Measurements from ENCODE around the gene LPCAT2.

The LPCAT2 gene

DNA sequence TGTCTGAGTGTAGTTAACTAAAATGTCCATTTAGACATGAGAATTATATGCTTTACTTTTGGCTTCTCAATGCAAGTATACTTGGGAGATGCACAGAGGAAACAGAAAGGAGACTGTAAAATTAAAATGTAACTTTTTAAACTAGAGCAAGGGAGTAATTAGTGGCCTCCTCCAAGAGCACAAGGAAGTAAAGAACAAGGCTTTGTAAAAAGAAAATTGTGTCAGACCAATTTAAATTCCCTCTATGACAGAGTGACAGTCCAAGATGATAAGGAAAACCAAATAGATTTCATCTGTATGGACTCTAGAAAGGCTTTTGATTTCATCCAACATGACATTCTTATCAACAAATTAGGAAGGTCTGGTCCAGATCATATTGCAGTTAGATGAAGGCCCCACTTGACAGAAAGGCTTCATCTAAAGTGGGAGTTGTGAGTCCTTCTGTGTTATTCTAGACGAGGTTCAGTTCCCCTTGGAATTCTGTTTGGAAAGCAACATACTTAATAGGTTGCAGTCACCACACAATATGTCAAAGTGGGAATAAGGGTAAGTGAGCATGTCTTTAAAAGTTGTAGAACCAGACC, 51.2 kb downstream of the LPCAT2 start:
- DNase-seq: no peak

DNA sequence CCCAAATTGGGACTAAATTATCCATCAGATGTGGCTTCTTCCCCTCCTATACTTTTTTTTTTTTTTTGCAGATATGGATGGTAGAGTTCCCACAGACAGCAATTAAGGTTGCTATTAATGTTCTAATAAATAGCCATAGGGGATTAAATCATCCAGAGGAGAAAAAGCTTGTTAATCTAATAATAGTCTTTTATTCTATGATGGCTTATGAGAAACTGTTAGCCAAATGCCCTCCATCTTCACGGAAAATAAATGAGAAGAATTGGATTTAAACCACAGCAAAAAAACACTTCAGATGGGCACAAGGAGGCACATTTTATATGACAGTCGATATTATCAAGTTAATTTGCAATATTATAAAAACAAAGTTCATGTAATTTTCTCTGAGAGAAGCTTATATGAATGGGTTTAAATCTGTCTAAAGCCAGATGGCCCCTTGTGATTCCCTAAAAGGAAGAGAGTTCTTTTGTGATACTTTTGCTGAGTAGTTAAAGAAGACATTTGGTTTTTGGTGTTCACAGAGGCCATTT, 52.5 kb downstream of the LPCAT2 start:
- DNase-seq: no peak

DNA sequence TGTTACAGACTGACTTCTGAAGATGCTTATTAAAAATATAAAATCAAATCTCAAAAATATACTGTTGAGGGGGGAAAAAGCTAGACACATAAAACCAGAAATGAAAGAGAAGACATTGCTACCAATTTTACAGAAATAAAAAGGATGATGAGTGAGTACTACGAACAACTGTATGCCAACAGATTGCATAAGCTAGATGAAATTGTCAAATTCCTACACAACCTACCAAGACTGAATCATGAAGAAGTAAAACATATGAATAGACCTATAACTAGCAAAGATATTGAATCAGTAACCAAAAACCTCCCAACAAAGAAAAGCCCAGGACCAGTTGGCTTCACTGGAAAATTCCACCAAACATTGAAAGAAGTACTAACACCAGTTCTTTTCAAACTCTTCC, 54.1 kb downstream of the LPCAT2 start:
- no peak for DNase-seq

DNA sequence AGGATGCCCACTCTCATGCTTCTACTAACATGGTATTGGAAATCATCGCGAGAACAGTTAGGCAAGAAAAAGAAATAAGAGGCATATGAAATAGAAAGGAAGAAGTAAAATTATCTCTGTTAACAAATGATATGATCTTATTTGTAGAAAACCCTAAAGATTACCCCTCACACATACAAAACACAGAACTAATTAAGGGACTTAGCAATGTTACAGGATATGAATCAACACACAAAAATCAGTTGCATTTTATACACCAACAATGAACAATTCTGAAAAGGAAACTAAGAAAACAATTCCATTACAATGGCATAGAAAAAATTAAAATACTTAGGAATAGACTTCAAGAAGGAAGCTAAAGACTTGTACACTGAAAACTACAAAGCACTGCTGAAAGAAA, 54.9 kb downstream of the LPCAT2 start:
- DNase-seq: no peak

DNA sequence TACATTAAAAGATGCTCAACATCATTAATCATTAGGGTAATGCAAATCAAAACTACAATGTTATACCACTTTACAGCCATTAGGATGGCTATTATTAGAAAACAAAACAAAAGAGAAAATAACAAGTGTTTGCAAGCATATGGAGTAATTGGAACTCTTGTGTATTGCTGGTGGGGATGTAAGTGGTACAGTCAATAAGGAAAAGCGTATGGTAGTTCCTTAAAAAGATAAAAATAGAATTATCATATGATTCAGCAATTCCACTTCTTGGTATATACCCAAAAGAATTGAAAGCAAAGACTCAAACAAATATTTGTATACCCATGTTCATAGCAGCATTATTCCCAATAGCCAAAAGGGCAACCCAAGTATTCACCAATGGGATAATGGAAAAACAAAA, 56.2 kb downstream of the LPCAT2 start:
- no peak for DNase-seq

DNA sequence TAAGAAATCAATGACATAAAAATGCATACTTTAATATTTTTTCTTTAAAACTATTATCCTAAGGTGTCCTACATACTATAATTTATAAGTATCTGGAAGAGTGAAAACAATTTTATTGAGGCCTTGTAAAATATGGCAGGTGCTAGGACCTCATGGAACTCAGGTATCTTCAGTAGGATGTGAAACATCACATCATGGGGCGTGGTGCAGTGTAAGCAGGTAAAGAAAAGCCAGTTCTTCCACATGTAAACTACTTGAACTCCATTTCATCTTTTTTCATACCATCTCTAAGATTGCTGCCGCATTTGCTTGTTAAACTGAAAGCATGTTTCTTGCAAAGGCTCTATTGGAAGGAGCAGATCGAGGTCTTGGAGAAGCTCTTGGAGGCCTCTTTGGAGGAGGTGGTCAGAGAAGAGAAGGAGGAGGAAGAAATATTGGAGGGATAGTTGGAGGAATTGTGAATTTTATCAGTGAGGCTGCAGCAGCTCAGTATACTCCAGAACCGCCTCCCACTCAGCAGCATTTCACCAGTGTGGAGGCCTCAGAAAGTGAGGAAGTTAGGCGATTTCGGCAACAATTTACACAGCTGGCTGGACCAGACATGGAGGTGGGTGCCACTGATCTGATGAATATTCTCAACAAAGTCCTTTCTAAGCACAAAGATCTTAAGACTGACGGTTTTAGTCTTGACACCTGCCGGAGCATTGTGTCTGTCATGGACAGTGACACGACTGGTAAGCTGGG, 57.7 kb downstream of the LPCAT2 start, which contains the start of gene CAPNS2:
CAPNS2 (plus strand) TSS at position 253 of the 744 bp plus-strand sequence; CDS start at position 326, 73 bp downstream.
- no peak for DNase-seq

DNA sequence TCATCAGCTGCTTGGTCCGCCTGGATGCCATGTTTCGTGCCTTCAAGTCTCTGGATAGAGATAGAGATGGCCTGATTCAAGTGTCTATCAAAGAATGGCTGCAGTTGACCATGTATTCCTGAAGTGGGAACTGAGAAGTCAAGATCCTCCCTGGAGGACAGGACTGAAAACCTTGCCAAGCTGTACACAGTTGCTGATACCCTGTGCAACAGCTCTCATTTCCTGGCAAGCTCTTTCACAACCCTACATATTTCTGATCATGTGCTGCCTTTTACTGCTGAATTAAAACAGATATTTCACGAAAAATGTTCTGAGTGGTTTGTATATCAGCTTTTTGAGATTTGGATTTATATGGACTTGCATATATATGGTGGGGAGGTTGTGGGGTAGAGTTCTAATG, 58.5 kb downstream of the LPCAT2 start:
- no peak for DNase-seq

DNA sequence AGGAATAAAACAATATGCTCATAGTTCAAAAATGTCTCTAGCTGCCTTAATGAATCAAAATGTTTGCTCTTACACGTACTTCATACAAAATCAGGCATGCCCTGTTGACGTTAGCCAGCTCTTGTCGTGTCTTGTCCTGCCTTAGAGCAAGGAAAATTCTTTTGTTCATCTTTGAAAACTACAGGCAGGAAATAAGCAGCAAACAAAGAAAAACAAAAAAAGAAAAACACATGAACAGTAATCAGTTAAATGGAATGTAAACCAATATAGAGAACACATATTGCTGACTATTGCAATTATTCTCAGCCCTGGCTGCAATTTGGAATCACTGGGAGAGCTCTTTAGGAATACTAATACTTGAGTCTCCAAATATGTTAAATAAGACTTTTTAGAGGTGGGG, 59.3 kb downstream of the LPCAT2 start:
- no peak for DNase-seq

DNA sequence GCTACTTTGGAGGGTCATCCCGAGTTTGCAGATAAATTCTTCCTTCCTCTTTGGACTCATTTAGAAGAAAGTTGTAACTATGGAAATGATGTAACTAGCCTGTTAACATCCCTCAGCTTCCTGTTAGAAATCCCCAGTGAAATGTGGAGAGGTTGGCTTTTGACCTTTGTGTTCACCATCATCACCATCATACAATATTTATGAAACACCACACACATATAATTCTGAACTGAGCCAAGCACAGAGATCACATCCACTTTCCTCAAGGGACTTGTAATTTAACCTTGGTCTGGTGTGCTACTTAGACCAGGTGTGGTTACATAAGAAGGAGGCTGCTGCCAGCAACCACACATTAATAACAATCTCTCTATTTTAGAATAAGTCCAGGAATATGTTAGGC, 60.2 kb downstream of the LPCAT2 start:
- DNase-seq: no peak

DNA sequence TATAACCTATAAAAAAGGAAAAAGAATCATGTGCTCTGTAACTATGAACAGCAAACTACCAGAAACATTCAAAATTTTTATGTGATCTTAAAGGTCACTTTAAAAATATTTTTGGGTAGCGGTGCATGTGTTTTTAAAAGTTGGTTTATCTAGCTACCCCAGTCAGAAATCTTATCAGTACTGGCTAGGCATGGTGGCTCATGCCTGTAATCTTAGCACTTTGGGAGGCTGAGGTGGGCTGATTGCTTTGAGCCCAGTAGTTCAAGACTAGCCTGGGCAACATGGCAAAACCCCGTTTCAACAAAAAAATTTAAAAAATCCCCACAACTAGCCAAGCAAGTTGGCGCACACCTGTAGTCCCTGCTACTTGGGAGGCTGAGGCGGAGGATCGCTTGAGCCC, 61.3 kb downstream of the LPCAT2 start:
- DNase-seq: no peak

DNA sequence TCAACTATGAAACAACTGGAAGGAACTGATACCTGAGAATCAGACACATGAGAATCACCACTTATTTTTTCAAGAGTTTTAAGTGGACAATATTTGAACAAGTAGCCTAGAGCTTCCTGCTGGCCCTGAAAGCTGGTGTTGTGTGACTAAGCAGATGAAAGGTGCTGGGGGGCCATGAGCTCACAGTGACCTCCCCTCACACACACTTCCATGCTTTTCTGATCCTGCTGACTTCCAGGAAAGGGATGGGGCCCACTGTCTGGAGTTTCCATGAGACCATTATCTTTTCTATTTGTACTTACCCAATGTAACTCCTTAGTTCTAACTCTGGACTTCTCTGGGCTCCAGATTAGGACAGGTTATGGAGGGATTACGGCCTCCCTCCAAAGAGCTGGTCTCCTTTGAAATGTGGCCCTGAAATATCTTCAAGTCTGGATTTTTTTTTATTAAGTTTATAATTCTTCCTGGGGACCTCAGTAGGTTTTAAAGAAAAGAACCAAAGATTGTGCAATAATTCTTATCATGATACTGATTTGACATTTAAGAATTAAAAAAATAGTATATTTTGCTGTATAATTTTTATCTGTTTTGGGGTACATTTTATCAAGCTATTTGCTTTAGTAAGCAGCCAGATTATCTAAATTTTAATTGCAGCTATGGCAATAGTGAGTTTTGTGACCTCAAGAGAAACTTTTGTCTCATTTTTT, 62.5 kb downstream of the LPCAT2 start:
- DNase-seq: no peak

DNA sequence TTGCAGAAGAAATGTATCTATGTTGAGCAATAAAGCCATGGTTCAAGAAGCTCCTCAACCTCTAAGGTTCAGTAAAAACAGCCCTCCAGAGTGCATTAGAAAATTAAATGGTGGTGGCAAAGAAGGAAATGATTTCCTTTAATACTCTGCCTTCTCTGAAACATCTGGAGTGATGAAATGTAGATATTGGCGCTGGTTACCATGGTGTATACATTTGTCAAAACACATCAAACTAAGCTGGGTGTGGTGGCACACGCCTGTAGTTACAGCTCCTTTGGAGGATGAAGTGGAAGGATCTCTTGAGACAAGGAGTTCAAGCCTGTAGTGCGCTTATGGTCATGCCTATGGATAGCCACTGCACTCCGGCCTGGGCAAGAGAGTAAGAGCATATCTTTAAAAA, 63.6 kb downstream of the LPCAT2 start:
- no peak for DNase-seq

DNA sequence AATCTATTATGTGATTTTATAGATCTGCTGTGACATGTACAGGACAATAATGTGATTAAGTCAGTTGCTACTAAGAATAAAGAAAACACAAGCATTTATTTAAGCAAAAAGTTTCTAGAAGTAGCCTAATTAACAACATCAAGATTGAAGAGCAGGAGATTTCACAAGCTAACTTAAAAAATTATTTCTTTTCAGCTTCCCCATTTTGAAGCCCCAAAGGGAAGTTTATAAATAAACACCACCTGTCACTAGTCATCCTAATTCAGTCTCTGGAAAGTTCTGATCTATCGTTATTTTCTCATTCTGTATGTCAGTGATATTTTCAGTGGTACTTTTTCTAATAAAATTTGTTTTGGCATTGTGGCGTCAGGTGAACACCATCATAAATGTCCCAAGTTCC, 65.9 kb downstream of the LPCAT2 start:
- no peak for DNase-seq

DNA sequence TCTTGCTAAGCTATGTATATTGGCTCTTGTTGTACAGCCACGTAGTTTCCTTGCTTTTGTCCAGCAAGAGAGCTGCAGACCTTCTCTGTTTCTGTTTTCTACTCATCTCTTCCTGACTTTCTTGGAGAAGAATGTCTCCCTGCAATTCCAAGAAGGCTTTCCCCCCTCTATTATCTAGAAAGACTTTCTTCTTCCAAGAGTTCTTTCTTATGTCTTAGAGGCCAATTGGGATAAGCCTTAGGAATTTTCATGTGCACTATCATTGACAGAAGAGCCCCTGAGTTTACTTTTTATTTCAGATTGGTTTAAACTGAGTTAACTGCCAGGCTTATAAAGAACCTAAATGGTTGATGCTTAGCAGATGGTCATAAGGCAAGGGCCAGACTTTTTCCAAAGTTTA, 66.6 kb downstream of the LPCAT2 start:
- no peak for DNase-seq

DNA sequence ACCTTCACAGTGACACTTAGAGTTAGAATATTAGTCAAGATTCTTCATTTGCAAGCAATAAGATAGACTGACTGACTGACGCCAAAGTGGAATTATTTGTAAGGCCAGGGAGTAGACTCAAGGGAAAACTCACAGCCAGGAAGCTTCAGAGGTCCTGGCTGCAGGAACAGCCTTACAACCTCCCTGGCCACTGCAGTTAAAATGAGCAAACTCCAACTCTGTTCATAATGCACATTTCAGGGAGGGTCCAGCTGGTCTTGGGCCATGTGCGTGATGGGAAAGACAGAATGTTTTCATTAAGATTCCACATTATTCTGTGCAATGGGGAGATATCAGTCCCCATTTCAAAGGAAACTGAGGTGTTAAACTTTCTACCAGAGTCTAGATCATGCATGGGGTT, 67.5 kb downstream of the LPCAT2 start:
- DNase-seq: no peak

DNA sequence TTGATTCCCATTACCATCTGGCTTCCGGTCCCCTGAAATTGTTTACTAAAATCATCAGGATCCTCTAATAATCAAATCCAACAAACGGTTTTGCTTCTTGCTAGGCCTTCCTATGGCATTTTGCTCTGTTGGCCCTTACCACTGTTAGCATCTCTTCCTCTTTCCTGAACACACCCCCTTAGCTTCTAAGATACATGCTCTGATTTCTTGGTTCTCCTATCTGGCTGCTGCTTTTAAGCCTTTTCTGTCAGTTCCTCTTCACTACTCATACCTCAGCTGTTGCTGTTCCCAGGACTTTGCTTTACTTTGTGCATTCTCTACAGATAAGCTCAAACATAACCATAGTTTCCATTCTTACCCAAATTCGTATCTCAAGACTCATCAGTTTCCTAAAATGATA, 69.0 kb downstream of the LPCAT2 start:
- no peak for DNase-seq

DNA sequence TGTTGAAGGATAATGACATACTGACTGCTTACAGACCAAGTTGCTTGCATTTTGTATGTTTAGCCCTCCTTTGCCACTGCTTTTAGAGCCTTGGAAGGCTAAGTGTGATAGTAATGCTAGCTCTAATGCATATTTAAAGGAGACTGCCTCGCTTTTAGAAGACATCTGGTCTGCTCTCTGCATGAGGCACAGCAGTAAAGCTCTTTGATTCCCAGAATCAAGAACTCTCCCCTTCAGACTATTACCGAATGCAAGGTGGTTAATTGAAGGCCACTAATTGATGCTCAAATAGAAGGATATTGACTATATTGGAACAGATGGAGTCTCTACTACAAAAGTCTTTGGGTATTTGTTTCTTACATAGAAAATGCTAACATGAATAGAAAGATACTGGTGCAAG, 76.8 kb downstream of the LPCAT2 start:
- DNase-seq: no peak

DNA sequence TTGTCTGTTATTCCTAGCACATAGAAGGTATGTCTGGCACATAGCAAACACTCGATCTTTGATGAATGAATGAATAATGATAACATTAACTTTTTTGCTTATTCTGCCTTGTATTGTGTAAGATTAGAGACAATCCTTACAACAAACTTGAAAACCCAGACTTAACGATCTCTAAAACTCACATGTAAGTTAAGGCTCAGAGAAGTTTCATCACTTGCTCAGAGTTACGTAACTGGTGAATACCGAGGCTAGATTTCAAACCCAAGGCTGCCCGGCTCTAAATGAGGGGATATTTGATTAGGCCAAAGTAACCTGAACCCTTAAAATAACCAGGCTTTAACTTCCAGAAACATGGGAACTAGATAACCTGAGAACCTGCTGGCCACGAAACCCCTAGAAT, 79.9 kb downstream of the LPCAT2 start:
- DNase-seq: no peak

DNA sequence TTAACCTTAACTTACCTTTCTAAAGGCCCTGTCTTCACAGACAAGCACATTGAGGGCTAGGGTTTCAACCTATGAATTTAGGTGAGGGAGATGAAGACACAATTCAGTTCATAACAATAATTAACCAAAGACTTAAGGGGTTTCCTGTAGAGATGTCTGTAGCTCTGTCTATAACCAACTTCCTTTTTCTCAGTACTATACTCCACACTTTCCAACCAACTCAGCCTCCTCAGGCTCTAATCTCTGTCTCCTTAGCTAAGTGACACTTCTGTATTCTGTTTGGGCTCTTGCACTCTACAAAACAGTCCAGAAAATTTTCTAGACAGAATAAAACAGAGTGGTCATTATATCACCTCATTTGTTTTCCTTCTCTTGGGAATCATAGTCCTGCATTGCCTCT, 83.4 kb downstream of the LPCAT2 start:
- DNase-seq: no peak

DNA sequence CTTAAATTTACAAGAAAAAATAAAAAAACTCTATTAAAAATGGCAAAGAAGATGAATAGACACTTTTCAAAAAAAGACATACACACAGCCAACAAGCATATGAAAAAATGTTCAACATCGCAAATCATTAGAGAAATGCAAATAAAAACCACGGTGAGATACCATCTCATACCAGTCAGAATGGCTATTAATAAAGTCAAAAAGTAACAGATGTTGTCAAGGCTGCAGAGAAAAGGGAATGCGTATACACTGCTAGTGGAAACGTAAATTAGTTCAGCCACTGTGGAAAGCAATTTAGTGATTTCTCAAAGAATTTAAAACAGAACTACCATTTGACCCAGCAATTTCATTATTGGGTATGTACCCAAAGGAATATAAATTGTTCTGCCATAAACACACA, 89.1 kb downstream of the LPCAT2 start:
- no peak for DNase-seq

DNA sequence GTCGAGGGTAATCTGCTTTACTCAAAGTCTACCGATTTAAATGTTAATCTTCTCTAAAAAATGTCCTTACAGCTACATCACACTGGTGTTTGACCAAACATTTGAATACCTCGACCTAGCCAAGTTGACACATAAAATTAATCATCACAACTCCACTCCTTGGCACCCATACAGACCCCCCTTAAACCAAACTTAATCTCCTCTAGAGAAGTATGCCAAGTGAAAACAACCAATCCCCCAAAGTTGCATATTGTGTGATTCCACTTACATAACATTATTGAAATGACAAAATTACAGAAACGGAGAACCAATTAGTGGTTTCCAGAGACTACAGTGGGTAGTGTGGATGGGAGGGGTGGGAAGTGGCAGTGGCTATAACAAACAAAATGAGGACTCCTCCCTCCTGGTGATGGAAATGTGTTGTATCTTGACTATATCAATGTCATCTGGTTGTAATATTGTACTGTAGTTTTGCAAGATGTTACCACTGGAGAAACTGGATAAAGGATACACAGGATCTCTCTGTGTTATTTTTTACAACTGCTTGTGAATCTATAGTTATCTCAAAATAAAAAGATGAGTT, 97.0 kb downstream of the LPCAT2 start:
- DNase-seq: no peak

DNA sequence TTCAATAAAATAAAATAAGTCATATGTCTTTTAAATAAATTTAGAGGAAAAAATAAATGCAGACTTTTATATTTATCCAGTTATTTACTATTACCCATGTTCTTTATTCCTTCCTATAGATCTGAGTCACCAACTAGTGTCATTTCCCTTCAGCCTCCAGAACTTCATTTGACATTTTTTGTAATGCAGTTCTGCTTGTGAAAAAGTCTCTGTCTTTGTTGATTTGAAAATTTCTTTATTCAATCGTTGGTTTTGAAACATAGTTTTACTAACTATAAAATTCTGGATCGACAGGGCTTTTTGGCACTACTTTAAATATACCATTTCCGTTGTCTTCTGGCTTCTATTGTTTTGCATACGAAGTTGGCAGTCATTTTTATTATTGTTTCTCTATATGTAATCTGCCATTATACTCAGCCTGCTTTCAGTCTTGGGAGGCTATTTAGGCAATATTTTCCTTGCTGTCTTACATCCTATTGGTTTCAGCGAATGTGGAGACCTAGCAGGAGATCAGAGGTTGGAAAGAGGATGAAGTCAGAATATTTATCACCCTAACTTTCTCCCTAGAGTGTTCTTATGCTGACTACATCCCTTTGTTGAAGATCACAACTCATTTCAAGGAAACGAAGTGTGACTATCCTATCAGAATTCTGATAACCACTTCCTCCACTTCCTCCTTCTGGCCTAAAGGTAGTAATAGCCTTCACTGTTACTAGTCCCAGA, 104.9 kb downstream of the LPCAT2 start:
- DNase-seq: no peak

DNA sequence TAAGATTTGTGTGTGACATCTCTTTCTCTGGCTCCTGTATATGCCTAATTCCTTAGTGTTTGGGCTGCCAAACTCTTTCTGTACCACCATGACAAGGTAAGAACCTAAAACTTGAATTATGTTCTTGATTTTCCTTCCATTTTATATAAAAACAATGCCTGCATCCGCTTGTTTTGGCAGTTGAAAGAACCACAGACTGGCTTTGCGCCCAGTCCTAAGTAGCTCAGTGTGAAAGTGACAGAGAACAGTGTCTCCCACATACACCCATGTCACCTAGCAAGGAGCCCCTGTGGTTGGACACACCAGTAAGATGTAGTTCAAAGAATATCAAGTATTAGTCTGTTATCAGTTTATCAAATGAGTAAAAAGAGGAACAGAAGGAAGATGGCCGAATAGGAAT, 106.2 kb downstream of the LPCAT2 start:
- no peak for DNase-seq
